GM21737 (cell line): Measurements from ENCODE around the gene FBXL17.
"Not testable (repeated sequence)": the region's sequence is repeated elsewhere in the genome, so short reads cannot be mapped to it uniquely, and the experiment has no call there.

ENCODE experiments used
- ATAC-seq: cut with Tn5 transposase; IDR thresholded peaks from one replicate; pipeline ENCODE4 v1.9.1; 2021; ENCODE audit warnings: mild to moderate bottlenecking, moderate library complexity; ENCODE audit not compliant: unreplicated experiment

Gene FBXL17

DNA sequence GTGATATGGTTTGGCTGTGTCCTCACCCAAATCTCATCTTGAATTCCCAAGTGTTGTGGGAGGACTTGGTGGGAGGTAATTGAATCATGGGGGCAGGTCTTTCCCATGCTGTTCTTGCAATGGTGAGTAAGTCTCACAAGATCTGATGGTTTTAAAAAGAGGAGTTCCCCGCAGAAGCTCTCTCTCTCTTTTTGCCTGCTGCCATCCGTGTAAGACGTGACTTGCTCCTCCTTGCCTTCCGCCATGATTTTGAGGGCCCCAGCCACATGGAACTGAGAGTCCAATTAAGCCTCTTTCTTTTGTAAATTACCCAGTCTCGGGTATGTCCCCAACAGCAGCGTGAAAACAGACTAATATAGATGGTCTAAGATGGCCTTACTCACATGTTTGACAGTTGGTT, 210.1 kb downstream of the FBXL17 start:
- ATAC-seq, result no peak

DNA sequence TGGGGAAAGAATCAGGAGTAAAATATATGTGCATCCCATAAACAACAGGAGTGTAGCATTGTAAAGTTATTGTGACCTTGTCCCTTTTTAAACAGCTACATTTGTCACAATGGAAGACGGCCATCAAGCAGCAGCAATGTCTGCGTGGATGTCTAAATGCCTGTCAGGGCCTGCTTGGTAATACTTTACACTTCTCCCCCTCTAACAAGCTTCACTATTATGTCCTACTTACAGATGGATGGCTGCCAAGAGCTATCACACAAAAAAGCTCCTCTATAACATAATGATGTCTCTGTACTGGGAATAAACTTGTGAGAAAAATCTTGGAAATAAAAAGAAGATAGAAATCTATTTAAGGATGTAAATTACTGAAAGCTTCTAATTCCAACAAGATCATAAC, 213.0 kb downstream of the FBXL17 start:
- ATAC-seq, result no peak

DNA sequence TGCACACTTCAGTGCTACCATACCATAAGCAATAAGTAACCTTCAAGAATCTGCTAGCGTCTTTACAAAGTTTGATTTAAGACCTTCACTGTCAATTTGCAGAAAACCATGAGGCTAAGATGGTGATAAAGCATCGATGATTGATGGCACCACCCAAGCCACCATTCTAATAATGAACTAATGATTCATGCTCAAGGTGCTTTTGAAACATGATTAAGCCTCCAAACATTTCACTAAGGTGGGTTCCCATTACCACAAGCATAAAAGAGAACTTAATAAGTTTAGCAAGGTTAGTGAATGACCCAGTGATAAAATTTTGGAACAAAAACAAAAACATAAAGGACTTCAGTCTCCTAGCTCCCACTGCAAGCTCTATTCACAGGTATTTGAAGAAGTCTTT, 214.7 kb downstream of the FBXL17 start:
- ATAC-seq, result no peak

DNA sequence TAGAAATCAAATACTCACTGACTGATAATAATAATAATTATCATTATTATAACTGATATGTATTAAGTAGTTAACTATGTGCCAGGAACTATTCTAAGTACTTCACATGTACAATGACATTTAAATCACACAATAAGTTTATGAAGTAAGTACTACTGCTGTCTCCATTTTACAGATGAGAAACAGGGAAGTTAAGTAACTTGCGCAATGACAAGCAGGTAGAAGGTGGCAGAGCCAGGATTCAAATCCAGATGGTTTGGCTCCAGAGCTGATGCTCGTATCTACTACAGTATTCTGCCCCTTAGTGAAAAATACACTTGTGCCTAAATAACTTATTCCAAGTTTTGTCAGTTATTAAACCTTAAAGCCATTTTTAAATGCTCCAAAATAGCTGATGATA, 217.3 kb downstream of the FBXL17 start:
- ATAC-seq, result no peak

DNA sequence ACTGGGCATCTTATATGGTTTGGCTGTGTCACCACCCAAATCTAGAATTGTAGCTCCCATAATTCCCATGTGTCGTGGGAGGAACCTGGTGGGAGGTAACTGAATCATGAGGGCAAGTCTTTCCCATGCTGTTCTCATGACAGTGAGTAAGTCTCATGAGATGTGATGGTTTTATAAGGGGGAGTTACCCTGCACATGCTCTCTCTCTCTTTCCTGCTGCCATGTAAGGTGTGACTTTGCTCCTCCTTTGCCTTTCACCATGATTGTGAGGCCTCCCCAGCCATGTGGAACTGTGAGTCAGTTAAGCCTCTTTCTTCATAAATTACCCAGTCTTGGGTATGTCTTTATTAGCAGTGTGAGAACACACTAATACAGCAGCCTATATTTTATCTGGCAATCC, 229.0 kb downstream of the FBXL17 start:
- not testable (repeated sequence) for ATAC-seq

DNA sequence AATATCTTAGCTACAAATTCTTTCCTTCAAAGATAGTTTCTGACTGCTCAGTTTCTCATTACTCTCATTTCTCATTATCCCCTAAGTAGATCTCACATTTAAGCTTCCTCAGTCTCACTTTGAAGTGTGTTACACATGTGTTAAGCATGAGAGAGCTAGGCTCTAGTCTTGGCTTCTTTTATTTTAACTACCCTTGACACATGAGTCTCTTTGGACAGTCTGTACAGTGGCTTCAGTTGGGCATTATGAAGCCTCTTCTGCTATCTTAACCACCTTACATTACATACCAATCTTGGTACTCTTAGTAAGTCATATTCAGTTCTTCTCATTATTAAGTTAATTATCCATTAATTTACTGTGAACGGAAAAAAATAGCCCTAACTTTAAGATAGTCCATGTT, 232.5 kb downstream of the FBXL17 start:
- ATAC-seq, result no peak

DNA sequence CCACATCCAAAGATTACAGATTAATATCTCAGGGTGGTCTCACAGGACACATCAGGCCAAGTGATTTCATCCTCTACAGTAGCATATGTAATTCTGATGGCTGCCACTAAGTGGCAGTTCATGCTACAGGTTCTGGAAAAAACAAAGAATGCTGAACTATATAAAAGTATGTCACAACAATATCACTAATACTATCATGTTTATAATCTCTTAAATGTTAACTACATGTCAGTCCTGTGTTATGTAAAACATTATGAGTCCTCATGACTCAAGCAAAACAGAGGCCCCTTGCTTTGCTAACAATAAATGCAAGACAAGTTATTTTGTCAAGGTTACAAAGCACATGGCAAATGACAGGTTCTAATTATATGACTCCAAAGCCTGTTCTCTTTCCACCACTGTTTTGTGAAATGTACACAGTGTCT, 233.2 kb downstream of the FBXL17 start:
- no peak for ATAC-seq

DNA sequence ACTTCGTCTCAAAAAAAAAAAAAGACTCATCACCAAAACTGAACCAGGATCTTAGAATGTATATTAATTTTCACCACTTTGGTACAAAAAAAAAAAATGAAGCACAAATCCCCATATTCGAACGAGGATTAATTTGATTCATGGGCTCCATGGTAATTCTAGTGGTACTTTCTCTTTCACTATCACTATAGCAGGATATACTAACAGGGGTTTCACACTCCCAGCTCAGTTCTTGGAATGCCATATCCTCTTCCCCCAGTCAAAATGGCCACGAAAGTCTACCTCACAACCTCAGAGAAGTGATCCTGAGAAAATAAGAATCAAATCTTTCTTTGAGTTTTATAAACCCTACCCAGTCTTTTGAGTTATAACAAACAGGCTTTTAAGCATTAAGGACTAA, 235.7 kb downstream of the FBXL17 start:
- ATAC-seq, result no peak

DNA sequence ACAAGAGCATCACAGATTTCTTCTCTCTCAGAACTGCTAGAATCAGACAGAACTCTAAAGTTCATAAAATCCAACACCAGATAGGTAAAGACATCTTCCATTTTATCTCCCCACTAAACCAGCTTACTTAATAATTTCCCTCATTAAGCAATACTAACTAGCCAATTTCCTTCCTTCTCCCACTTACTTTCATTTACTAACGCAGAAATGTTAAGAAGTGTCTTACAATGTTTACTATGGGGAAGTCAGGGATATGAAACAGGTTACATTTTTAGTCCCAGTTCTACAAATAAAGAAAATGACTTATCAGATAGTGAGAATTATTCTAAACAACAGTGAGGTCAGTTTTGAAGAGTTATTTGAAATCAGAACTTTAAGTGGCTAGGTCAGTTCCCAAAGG, 236.5 kb downstream of the FBXL17 start:
- no peak for ATAC-seq

DNA sequence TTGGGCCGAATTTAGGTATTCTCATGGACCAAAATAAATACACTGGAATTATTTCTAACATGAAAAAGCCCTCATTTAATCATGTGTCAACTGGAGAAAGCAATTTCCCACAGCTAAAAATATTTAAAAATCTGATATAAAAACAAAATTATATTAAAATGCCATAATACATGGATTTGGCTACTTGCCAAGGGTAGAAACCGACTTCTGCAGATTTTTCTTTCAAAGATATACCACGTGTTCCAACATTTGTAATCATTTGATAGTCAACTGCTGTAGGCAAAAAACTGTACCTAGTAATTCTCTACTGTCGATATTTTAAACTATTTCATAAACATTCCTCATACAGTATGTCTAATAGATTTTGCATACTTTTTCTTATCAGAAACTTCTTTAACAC, 237.6 kb downstream of the FBXL17 start:
- no peak for ATAC-seq

DNA sequence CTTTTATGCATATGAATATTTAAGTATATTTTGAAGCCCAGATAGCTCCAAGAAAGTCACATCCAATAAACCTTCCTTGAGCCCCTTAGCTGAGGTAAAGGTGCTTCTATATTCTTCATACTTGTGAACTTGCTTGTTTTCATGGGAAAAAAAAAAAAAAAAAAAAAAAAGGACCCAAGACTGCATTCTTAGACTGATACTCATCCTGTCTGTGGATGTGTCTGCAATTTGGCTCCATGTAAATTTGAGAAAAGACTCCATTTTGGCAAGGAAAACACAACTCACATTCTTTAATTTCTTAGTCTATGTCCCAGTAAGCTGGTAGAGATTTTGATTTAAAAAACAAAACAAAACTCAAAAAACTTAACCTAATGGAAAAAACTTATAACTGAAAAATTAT, 238.3 kb downstream of the FBXL17 start:
- no peak for ATAC-seq

DNA sequence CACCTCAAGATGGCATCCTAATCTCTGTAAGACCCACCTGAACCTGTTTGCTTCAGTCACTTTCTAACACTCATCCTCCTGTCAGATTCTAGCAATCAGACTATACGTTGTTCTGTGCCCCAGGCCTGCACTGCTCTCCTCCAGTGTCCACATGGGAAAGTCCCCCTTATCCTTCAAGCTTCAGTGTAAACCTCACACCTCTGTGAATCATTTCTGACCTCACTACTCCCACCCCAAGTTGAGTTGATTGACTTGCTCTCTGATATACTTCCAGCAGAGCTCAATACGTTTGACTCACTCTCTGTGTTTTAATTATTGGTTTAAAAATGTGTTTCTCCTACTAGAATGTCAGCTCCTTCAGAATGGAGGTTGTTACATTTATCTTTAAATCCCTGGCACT, 240.2 kb downstream of the FBXL17 start:
- ATAC-seq, result no peak

DNA sequence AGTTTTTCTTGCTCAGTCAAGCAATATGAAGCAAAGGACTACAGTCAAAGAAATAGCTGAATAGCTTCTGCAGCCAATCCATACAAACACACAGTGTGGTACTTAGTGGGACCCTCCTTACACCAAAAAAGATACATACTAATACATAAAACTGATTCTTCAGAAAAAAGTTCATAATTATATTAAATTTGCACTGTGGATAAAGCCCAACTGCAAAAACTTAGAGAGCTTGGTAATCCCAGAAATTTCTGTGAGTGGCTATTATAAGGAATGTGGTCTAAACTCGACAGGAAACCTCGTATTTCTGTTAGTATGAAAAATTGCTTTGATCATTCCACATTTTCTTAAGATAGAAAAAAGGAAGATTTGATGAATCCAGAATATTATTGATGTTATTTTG, 245.4 kb downstream of the FBXL17 start:
- ATAC-seq, result no peak

DNA sequence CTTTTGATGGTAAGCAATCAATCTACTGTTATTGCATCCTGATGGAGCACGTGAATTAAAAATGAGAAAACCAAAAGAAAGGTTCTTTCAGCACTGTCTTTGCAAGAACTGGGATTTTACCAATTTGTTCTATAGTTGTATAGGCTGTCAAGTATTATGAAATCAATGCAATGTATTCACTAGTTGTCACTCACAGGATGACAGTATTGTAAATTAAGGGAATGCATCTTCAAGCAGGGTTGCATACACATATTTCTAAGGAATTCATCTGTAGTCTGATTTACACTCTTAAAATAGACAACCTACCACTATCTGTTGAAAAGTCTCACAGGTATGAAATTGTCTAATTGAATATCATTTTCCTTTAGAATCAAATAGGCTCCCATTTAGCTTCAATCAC, 252.8 kb downstream of the FBXL17 start:
- ATAC-seq, result no peak

DNA sequence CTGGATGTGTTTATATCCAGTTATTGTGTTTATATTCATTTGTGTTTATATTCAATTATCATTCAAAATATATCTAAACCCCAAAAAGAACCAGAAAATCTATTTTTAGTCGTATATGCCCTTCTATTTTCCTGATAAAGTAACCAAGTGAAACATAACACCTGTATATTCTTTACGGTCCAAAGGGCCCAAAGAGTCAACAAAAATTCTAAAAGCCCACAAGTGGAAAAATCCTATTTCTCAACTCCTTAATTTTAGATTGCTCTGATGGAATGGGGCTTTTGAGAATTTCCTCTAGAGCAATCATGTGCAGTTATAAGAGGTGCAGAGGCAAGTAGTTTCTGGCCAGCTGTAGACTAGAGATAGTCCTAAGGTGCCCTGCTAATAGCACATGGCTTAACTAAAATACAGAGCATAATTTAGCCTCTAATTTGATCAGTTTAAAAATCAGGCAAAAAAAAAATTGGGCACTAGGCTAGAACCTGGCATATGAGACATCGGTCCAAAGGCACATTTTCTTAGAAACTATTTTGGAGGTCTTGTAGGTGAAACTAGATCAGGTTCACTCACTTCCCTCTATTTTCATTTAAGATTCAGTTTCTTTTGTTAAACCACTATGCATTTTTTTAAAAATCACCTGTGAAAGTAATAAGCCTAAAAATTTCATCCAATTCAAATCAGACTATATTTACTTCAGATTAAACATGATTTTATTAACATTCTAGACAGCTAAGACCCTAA, 256.0 kb downstream of the FBXL17 start:
- ATAC-seq, result no peak

DNA sequence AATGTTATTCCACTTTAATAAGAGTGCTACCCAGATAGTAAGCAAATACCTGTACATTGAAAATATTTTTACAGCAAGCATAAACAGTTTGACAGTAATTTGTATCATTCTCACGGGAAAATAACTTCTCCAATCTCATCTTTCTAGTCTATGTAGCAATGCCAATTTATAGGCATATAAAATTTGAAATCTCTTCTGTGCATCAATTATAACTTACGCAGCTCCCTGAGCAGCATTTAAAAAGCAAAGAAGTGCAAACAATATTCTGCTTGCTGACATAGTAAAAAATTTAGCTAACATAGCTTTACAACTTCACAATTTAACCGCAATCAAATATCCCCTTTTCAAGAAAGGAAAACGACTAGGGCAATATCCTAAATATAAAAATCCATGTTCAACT, 257.3 kb downstream of the FBXL17 start:
- no peak for ATAC-seq

DNA sequence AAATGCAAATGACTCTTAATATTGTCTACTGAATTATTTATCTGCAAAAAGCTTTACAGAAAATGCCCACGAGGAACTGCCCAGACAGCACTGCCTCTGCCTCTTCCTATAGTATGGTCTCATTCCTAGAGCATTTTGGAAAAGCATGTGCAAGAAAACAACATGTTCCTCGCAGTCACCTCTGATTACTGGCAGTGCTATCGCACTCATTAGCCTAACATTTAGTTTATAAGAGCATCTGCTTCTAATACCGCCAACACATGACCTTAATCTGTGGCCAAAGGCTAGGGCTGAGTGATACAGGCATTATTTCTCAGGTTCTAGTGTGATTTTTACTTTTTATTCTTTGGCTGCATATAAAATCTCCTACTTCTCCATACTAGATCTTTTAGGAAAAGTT, 259.2 kb downstream of the FBXL17 start:
- no peak for ATAC-seq

DNA sequence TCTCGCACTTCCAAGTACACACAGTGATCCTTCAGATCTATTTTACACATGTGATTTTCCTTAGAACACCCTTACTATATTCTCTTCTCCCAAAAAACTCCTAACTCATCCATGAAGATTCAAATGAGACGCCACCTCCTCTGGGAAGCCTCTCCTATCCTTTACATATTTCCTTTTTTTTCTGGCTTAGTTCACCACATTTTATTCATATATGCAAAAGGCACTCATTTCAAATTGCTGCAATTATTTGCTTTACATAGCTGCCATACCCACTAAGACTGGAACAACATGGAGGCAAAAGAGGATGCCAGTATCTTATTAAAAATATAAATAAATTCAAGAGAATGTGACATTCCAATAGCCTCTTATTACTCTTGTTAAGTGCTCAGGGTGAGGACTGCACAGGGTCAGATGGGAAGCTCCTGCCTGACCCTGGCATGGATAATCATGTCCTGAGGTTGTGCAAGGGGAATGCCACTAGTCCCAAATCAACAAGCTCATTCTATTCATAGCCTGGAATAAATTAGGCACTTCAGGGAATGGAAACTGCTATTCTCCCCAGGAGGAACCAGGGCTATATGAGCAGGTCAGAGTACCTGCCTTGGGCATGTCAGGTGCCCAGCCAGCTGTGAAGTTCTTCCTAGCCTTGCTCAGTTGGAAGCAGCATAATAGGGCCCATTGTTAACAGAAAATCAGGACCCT, 262.9 kb downstream of the FBXL17 start:
- ATAC-seq, result no peak

DNA sequence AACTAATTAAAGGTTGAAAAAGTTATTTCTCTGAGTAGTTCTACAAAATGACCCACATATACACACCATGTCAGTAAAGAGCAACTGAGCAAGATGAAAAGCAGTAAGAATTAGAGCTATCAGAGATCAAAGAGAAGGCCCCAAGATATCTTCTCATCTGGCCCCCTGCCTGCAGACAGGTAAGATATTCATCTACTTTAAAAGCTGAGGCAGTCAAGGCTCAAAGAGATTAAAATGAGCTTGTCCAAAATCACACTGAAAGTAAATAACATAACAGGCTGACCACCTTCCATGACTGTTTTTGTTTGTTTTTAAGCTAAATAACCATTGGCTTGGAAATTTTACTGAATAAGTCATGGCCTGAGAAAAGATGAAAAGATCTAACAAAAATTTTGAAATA, 266.2 kb downstream of the FBXL17 start:
- no peak for ATAC-seq

DNA sequence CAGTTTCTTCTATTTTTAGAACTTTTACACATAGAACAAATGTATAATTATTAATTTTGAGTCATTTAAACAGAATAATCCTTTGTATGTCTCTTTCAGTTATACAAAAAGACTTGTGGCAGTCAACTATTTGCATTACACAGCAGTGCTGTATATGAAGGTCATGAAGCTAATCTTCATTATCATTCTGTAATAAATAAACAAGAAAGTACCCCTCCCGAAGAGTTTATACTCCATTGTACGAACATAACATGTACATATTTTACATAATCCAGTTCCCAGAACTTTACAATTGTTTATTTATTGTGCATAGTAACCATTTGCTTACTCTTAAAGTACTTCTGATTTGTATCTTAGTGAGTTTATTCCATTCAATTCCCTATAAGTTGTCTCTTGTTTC, 267.9 kb downstream of the FBXL17 start:
- ATAC-seq, result no peak

DNA sequence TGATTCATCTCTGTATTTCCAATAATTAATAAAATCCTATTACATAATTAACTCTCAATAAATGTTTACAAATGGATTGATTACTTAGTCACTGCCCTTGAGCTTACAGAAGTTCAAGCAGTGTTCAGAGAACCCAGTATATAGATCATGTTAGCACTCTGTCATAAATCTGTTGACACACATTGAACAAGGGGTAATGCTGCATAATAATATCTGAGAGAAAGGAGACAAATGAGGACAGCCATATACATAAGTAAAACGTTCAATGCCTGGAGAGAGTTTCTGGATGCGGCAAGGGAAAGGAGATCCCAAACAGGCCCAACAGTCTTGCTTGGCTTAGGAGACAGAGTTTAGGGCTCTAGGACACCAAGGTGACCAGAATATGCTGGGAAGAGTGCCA, 270.2 kb downstream of the FBXL17 start:
- no peak for ATAC-seq

DNA sequence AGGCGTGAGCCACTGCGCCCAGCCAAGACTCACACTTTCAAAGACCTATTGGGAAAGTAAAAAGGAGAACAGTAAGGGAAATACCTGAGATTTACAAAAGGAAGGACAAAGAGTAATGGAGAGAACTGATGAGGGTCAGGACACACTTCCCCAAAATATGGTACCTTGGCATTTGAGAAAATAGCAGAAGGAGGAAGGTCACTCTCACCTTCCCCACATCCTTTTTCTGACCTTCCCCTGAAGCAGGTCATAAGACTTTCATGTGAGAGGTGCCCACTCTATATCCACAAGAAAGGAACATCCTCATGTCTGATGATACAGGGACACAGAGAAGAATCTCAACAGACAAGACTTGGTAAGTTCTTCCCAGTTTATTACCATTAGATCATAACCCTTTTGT, 272.8 kb downstream of the FBXL17 start:
- no peak for ATAC-seq

DNA sequence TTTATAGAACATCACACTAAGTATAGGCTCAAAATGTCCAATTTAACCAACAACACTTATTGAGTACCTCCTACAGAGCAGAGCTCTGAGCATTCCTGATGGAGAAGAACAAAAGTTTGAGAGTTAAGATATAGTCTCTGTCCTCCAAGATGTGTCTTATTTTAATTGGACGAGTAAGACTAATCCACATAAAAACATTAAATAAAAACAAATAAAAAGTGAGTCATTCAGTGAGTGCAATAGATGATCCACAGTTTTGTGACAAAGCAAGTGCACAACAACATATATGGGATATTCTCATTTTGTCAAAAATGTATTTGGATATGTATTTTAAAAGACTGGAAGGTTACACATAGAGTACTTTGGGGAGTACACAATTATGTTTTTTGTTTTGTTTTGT, 277.4 kb downstream of the FBXL17 start:
- ATAC-seq, result no peak
